Sigmoid colon (tissue), 7 donors: Measurements from ENCODE around the gene FOXD2. TPM values are rescaled to one million over a fixed set of nuclear protein-coding genes. Genes with fewer than 3 reads are reported as not detected.
A peak's percentile ranks its signal among the peaks of the same experiment; 100 is the strongest.

Source experiments
- DNase-seq: peaks from one replicate; pipeline ENCODE4 v3.0.0-alpha.2; 2019
- H3K27ac ChIP-seq, 4 donors: fragments of 200-600 bp; sonication (generic); one replicate each; pipeline ENCODE4 v1.5.1; 2016 to 2019; ENCODE audit warnings: mild to moderate bottlenecking in 1 of 4
- H3K27me3 ChIP-seq, 3 donors: fragments of 200-600 bp; sonication (generic); one replicate each; pipeline ENCODE4 v1.5.1; 2019; ENCODE audit warnings: mild to moderate bottlenecking in 1 of 3
- H3K36me3 ChIP-seq, 4 donors: fragments of 200-600 bp; sonication (generic); one replicate each; pipeline ENCODE4 v1.5.1; 2016 to 2019
- H3K4me1 ChIP-seq, 4 donors: fragments of 200-600 bp; sonication (generic); one replicate each; pipeline ENCODE4 v1.5.1; 2017 to 2019
- H3K4me3 ChIP-seq, 4 donors: fragments of 200-600 bp; sonication (generic); one replicate each; pipeline ENCODE4 v1.5.1; 2017 to 2019; ENCODE audit warnings: mild to moderate bottlenecking in 2 of 4, moderate library complexity in 1 of 4
- H3K9me3 ChIP-seq, 4 donors: fragments of 200-600 bp in 3 of 4; sonication (generic) in 3 of 4; one replicate each; pipeline versions ENCODE4 v1.5.1 to v1.6.1; 2013 to 2019
- EP300 ChIP-seq, 4 donors: sonication (generic); formaldehyde crosslinking; IDR thresholded peaks; one replicate each; pipeline ENCODE4 v1.6.1; 2017; ENCODE audit warnings: antibody characterized with exemption in 4 of 4
- POLR2A ChIP-seq, 2 donors: fragments of 450-650 bp; IDR thresholded peaks; one replicate each; pipeline ENCODE4 v1.6.1; 2016; ENCODE audit warnings: antibody characterized with exemption in 2 of 2, mild to moderate bottlenecking in 2 of 2, moderate library complexity in 2 of 2
- POLR2AphosphoS5 ChIP-seq, 4 donors: sonication (generic); formaldehyde crosslinking; IDR thresholded peaks; one replicate each; pipeline ENCODE4 v1.6.1; 2017; ENCODE audit warnings: antibody characterized with exemption in 4 of 4
- WGBS, 2 donors: extraction: QIAGEN DNeasy Blood & Tissue Kit; methylation state at CpG; one replicate each; pipeline ENCODE4 v1.1.7; 2013; 5-methylcytosine and 5-hydroxymethylcytosine counted together
- intact Hi-C: fragments of 100-400 bp; cut with DNase I; formaldehyde crosslinking; loops from one replicate; pipeline ENCODE4 v1.15.1; 2023
- polyA plus RNA-seq, 3 donors: library from polyadenylated mRNA; stranded (reverse); fragments of 200-250 nt; gene quantifications; one replicate each; pipeline ENCODE4 v1.2.3, GENCODE V29; 2013
- total RNA-seq, 4 donors: library from RNA; depleted of rRNA; stranded (reverse); fragments of >200 nt; gene quantifications; one replicate each; pipeline ENCODE4 v1.1.0, GENCODE V29; 2016
- TF ChIP-seq, protein P1 (sequence below), 4 experiments: fragments of 450-650 bp in 3 of 4; fragments of 200-600 bp in 1 of 4; IDR thresholded peaks; one replicate each; pipeline ENCODE4 v1.5.1; 2016 to 2019; ENCODE audit warnings: antibody characterized with exemption in 4 of 4, mild to moderate bottlenecking in 3 of 4, moderate library complexity in 2 of 4
- donor health status: healthy with polysubstance abuse.
- donor health status: Bipolar disorder and iron deficiency.
- donor health status: healthy.

The FOXD2 gene
- total RNA-seq (under 1 TPM in 2 of 4 donors, not detected in 2; under 0.01 to 0.14 TPM), polyA plus RNA-seq (1 to 10 TPM; 3.0 to 4.9 (median 4.5) TPM)

- peaks cover 68 to 99% (median 93%) of the 10 kb centered on the region in 3 donors for H3K27me3 ChIP-seq
- WGBS, 2 donors, result 1% methylated on average over 80 of the region's 80 CpGs
- H3K4me1 ChIP-seq, result peaks cover 0 to 56% (median 50%) of the 10 kb centered on the region in 4 donors
- no peaks in the 10 kb centered on the region for H3K9me3 ChIP-seq
- intact Hi-C loops, result loop anchor here (5.0 kb wide), 2 partner anchors 105 to 245 kb away; partner anchors contain the start of genes CMPK1 and PDZK1IP1
- no peaks in the 10 kb centered on the region for H3K36me3 ChIP-seq
- peak; percentile 88 for DNase-seq
- peak within 1 kb of the TSS; percentile 46 to 66 (median 56) for H3K4me3 ChIP-seq
- TF ChIP-seq EP300 (IDR thresholded peaks at IDR 0.05) (no peak), POLR2A (IDR thresholded peaks at IDR 0.05) (peak in 1 of 2 donors; percentile 70), POLR2AphosphoS5 (IDR thresholded peaks at IDR 0.05) (peak in 3 of 4 donors; percentile 14 to 51 (median 39))
- TF ChIP-seq, protein P1, sequence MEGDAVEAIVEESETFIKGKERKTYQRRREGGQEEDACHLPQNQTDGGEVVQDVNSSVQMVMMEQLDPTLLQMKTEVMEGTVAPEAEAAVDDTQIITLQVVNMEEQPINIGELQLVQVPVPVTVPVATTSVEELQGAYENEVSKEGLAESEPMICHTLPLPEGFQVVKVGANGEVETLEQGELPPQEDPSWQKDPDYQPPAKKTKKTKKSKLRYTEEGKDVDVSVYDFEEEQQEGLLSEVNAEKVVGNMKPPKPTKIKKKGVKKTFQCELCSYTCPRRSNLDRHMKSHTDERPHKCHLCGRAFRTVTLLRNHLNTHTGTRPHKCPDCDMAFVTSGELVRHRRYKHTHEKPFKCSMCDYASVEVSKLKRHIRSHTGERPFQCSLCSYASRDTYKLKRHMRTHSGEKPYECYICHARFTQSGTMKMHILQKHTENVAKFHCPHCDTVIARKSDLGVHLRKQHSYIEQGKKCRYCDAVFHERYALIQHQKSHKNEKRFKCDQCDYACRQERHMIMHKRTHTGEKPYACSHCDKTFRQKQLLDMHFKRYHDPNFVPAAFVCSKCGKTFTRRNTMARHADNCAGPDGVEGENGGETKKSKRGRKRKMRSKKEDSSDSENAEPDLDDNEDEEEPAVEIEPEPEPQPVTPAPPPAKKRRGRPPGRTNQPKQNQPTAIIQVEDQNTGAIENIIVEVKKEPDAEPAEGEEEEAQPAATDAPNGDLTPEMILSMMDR (IDR thresholded peaks at IDR 0.05), result peak; percentile 90 to 97 (median 94)
- H3K27ac ChIP-seq, result peak within 1 kb of the TSS; percentile 56 to 76 (median 72)
Observed at GRCh38 chr1:47437447-47438164, at the start of gene FOXD2. Gene FOXD2 (plus strand): TSS chr1:47438044. CDS start chr1:47438136, 92 bp downstream.

GRCh38 chr1:47388891-47389238, 49.0 kb upstream of the FOXD2 start:
- no peaks in the 10 kb centered on the region for H3K27me3 ChIP-seq
- H3K36me3 ChIP-seq, result no peaks in the 10 kb centered on the region
- no peak for TF ChIP-seq EP300 (IDR thresholded peaks at IDR 0.05)
- TF ChIP-seq, protein P1 (IDR thresholded peaks at IDR 0.05), result peak in 3 of 4 experiments; percentile 41 to 56 (median 45)
- H3K4me3 ChIP-seq, result no peak overlapping the region
- intact Hi-C loops, result no loop called here
- peak; percentile 67 for DNase-seq
- H3K4me1 ChIP-seq, result no peaks in the 10 kb centered on the region
- WGBS, 2 donors, result 22 to 24% methylated on average over 3 of the region's 3 CpGs
- no peak overlapping the region for H3K27ac ChIP-seq
- no peaks in the 10 kb centered on the region for H3K9me3 ChIP-seq

GRCh38 chr1:47389731-47390130, 48.1 kb upstream of the FOXD2 start:
- no peak overlapping the region for H3K4me3 ChIP-seq
- WGBS, 2 donors, result 3 to 51% methylated on average over 2 of the region's 2 CpGs
- no peaks in the 10 kb centered on the region for H3K27me3 ChIP-seq
- H3K4me1 ChIP-seq, result no peaks in the 10 kb centered on the region
- no peak for DNase-seq
- H3K36me3 ChIP-seq, result no peaks in the 10 kb centered on the region
- TF ChIP-seq POLR2AphosphoS5 (IDR thresholded peaks at IDR 0.05) (no peak), POLR2A (IDR thresholded peaks at IDR 0.05) (no peak), EP300 (IDR thresholded peaks at IDR 0.05) (no peak)
- TF ChIP-seq, protein P1 (IDR thresholded peaks at IDR 0.05), result no peak
- no peak overlapping the region for H3K27ac ChIP-seq
- H3K9me3 ChIP-seq, result no peaks in the 10 kb centered on the region
- intact Hi-C loops, result no loop called here

GRCh38 chr1:47390843-47391242, 47.0 kb upstream of the FOXD2 start:
- H3K4me1 ChIP-seq, result no peaks in the 10 kb centered on the region
- no peak for TF ChIP-seq POLR2A (IDR thresholded peaks at IDR 0.05)
- no peak for TF ChIP-seq EP300 (IDR thresholded peaks at IDR 0.05)
- no peaks in the 10 kb centered on the region for H3K9me3 ChIP-seq
- no peak overlapping the region for H3K27ac ChIP-seq
- no peak overlapping the region for H3K4me3 ChIP-seq
- 29 to 59% methylated on average over 2 of the region's 2 CpGs for WGBS, 2 donors
- no peak for DNase-seq
- intact Hi-C loops, result no loop called here
- H3K36me3 ChIP-seq, result no peaks in the 10 kb centered on the region
- no peaks in the 10 kb centered on the region for H3K27me3 ChIP-seq

DNA sequence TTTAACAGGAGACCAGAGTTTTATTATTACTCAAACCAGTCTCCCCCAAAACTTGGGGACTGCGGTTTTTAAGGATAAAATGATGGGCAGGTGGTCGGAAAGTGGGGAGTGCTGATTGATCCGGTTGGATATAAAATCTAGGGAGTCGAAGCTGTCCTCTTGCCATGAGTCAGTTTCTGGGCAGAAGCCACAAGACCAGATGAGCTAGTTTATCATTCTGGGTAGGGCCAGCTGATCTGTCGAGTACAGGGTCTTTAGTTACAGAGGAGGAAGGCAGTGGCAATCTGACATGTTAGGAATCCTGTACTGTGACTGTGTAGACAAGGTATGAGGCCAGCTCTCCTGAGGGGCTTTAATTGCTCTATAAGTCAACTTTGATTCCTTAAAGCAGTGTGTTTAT, 44.7 kb upstream of the FOXD2 start:
- Histone ChIP-seq H3K9me3 (no peaks in the 10 kb centered on the region), H3K27ac (no peak overlapping the region), H3K27me3 (peaks cover 0 to 14% (median 0%) of the 10 kb centered on the region in 3 donors), H3K4me1 (no peaks in the 10 kb centered on the region), H3K4me3 (no peak overlapping the region), H3K36me3 (no peaks in the 10 kb centered on the region)
- intact Hi-C loops, result no loop called here
- WGBS, 2 donors, result 72 to 75% methylated on average over 5 of the region's 5 CpGs
- no peak for TF ChIP-seq EP300 (IDR thresholded peaks at IDR 0.05)
- no peak for TF ChIP-seq POLR2AphosphoS5 (IDR thresholded peaks at IDR 0.05)
- no peak for TF ChIP-seq POLR2A (IDR thresholded peaks at IDR 0.05)
- TF ChIP-seq, protein P1 (IDR thresholded peaks at IDR 0.05), result no peak
- DNase-seq, result no peak
